Esophagus squamous epithelium (tissue), 5 donors: ENCODE data around the gene CLDN15. TPM values are rescaled to one million over a fixed set of nuclear protein-coding genes. Genes with fewer than 3 reads are reported as not detected.

Experiments used
- DNase-seq: peaks from one replicate; lab custom pipeline; 2025; lab: John Stamatoyannopoulos, UW
- H3K27ac ChIP-seq, 4 donors: fragments of 200-600 bp; sonication (generic); one replicate each; pipeline ENCODE4 v1.5.1; 2016 to 2019; ENCODE audit warnings: mild to moderate bottlenecking in 1 of 4
- H3K27me3 ChIP-seq, 4 donors: fragments of 200-600 bp; sonication (generic); 1 replicate in 3 of 4; 2 replicates in 1 of 4; pipeline versions ENCODE4 v1.5.1 to v1.6.0; 2017 to 2021; ENCODE audit warnings: antibody characterized with exemption in 1 of 4
- H3K36me3 ChIP-seq, 3 donors: fragments of 200-600 bp; sonication (generic); one replicate each; pipeline ENCODE4 v1.5.1; 2016 to 2019
- H3K4me1 ChIP-seq, 3 donors: fragments of 200-600 bp; sonication (generic); one replicate each; pipeline ENCODE4 v1.5.1; 2017 to 2019
- H3K4me3 ChIP-seq, 4 donors: fragments of 200-600 bp; sonication (generic); 1 replicate in 3 of 4; 2 replicates in 1 of 4; pipeline ENCODE4 v1.5.1; 2016 to 2019; ENCODE audit warnings: mild to moderate bottlenecking in 2 of 4, moderate library complexity in 1 of 4
- H3K9me3 ChIP-seq, 3 donors: fragments of 200-600 bp; sonication (generic); one replicate each; pipeline ENCODE4 v1.5.1; 2016 to 2019
- CTCF ChIP-seq, 6 experiments: fragments of 450-650 bp in 4 of 6; fragments of 200-600 bp in 2 of 6; sonication (generic) in 2 of 6; IDR thresholded peaks; one replicate each; pipeline ENCODE4 v1.5.1; 2016 to 2019; ENCODE audit warnings: antibody characterized with exemption in 6 of 6, mild to moderate bottlenecking in 4 of 6, moderate library complexity in 4 of 6
- POLR2A ChIP-seq, 4 donors: fragments of 450-650 bp; IDR thresholded peaks; one replicate each; pipeline ENCODE4 v1.6.1; 2017; ENCODE audit warnings: antibody characterized with exemption in 4 of 4, mild to moderate bottlenecking in 4 of 4, moderate library complexity in 3 of 4
- WGBS, 2 donors: methylation state at CpG; one replicate each; pipeline ENCODE4 v1.1.5; 2018; 5-methylcytosine and 5-hydroxymethylcytosine counted together
- intact Hi-C: fragments of 100-400 bp; cut with DNase I; formaldehyde crosslinking; loops from one replicate; pipeline ENCODE4 v1.15.0; 2022
- small RNA-seq, 4 donors: library from RNA; depleted of rRNA; stranded (forward); fragments of <200 nt; gene quantifications; one replicate each; pipeline ENCODE3, GENCODE V24; 2016
- total RNA-seq, 4 donors: library from RNA; depleted of rRNA; stranded (reverse); fragments of >200 nt; gene quantifications; one replicate each; pipeline ENCODE4 v1.1.0, GENCODE V29; 2016
- donor health status: DM: yes; HTN: yes; CAD: no.

CLDN15 gene
- total RNA-seq, 4 donors from 2014 or later, result 3.1 to 6.7 (median 4.2) TPM

- TF ChIP-seq POLR2A (IDR thresholded peaks at IDR 0.05), result no peak
- no peak for TF ChIP-seq CTCF (IDR thresholded peaks at IDR 0.05)
- H3K4me3 ChIP-seq, result no peak overlapping the region
- no peaks in the 10 kb centered on the region for H3K9me3 ChIP-seq
- DNase-seq, result no peak
- H3K27me3 ChIP-seq, result peaks cover 0 to 68% (median 11%) of the 10 kb centered on the region in 4 donors
- H3K27ac ChIP-seq, result no peak overlapping the region
- peaks cover 0 to under 1% (median 0%) of the 10 kb centered on the region in 3 donors for H3K4me1 ChIP-seq
- 41 to 56% methylated on average over 5 of the region's 5 CpGs for WGBS, 2 donors
- H3K36me3 ChIP-seq, result no peaks in the 10 kb centered on the region
- intact Hi-C loops, result no loop called here
Measured at GRCh38 chr7:101185258-101185839, 52.3 kb downstream of the CLDN15 start.

Small RNAs within 50 kb of the gene (small RNA-seq; reads per million reads assigned to genes)
- 0 to 0.15 (median 0) reads per million in 4 donors for gene RNU6-1104P

Other genes with a start within 250 kb of the CLDN15 start
- not detected for gene MUC17, start 217.7 kb downstream of the CLDN15 start, total RNA-seq
- 10 to 100 TPM; 12.1 to 19.6 (median 13.6) TPM for gene TRIM56, start 152.3 kb downstream of the CLDN15 start, total RNA-seq
- 1 to 10 TPM; 1.1 to 4.8 (median 3.1) TPM for gene SERPINE1, start 110.7 kb downstream of the CLDN15 start, total RNA-seq
- 100 to 1,000 TPM in 1 of 4 donors, 10 to 100 TPM in 3; 42.7 to 144 (median 64.3) TPM for gene AP1S1, start 83.3 kb downstream of the CLDN15 start, total RNA-seq
- gene VGF, start 72.2 kb downstream of the CLDN15 start, total RNA-seq, result not detected
- gene NAT16, start 57.5 kb downstream of the CLDN15 start, total RNA-seq, result not detected
- not detected for gene MOGAT3, start 36.8 kb downstream of the CLDN15 start, total RNA-seq
- 10 to 100 TPM in 2 of 4 donors, 1 to 10 TPM in 2; 2.5 to 14.5 (median 9.7) TPM for gene PLOD3, start 20.2 kb downstream of the CLDN15 start, total RNA-seq
- 10 to 100 TPM; 51.3 to 87.9 (median 64.4) TPM for gene ZNHIT1, start 19.6 kb downstream of the CLDN15 start, total RNA-seq
- gene FIS1, start 7.3 kb upstream of the CLDN15 start, total RNA-seq, result 100 to 1,000 TPM; 127 to 233 (median 145) TPM
- 10 to 100 TPM in 2 of 4 donors, 1 to 10 TPM in 2; 5.8 to 13.5 (median 9.5) TPM for gene IFT22, start 84.0 kb upstream of the CLDN15 start, total RNA-seq
- not detected for gene COL26A1, start 125.1 kb upstream of the CLDN15 start, total RNA-seq